ENCODE data around the gene RNF8. TPM values are rescaled to one million over a fixed set of nuclear protein-coding genes. Genes with fewer than 3 reads are reported as not detected.

The RNF8 gene
- total RNA-seq, 1 donor from 2014 or later = 17.6 TPM

DNA sequence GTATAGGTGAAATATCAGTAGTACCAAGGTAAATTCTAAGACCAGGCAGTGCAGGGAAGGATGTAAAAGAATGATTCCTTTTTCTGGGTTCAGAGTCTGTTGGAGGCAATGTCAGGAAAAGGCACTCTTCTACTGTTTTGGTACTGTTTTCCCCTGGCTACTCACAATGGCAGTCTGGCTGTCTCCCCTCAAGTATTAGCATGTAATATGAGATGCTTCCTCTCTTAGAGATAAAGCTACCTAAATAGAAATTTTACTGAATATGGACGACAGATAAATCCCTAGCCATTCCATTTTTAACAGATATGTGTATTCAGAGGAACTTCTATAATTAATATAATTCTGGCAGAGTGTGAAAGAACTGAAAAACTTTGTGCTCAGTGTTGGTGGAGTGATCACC lies 3.5 kb downstream of the RNF8 start:
- intact Hi-C loops (cut with DNase I) = no loop called here

DNA sequence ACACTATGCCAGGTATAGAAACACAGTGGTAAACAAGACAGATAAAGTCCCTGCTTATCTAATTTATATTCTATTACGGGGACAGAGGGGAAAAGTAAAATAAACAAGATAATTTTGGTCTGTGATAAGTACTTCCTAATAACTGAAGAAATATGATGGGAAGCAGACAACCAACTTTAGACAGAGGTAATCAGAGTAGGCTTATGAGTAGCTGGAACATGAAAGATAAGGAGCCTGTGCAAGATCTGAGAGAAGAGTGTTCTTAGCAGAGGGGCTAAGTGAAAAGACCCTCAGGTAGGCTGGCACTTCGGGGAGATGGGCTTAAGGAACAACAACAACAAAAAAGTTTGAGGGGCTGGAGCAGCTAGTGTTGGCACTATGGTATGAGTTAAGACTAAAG lies 4.1 kb downstream of the RNF8 start:
- Histone ChIP-seq H3K36me3 (peaks cover 20% of the 10 kb centered on the region), H3K27me3 (no peaks in the 10 kb centered on the region), H3K9me3 (no peaks in the 10 kb centered on the region), H3K4me3 (no peak overlapping the region), H3K27ac (no peak overlapping the region), H3K4me1 (peaks cover 9% of the 10 kb centered on the region)
- ATAC-seq (no peak), DNase-seq (no peak)
- no peak for TF ChIP-seq CTCF (IDR thresholded peaks at IDR 0.05)
- intact Hi-C loops (cut with DNase I) = no loop called here

More for the DNA sequence above, 3.5 kb downstream of the RNF8 start:
- ATAC-seq = no peak
- Histone ChIP-seq H3K27me3 (no peaks in the 10 kb centered on the region), H3K9me3 (no peaks in the 10 kb centered on the region), H3K4me3 (no peak overlapping the region), H3K4me1 (peaks cover 9% of the 10 kb centered on the region), H3K27ac (no peak overlapping the region), H3K36me3 (peaks cover 15% of the 10 kb centered on the region)
- DNase-seq = no peak
- no peak for TF ChIP-seq CTCF (IDR thresholded peaks at IDR 0.05)

GRCh38 chr6:37359039-37359438 lies 5.3 kb downstream of the RNF8 start:
- intact Hi-C loops (cut with DNase I) = no loop called here
- Histone ChIP-seq H3K36me3 (peaks cover 29% of the 10 kb centered on the region), H3K4me1 (peaks cover 5% of the 10 kb centered on the region), H3K27ac (no peak overlapping the region), H3K9me3 (no peaks in the 10 kb centered on the region), H3K27me3 (no peaks in the 10 kb centered on the region), H3K4me3 (no peak overlapping the region)
- ATAC-seq (no peak), DNase-seq (no peak)
- no peak for TF ChIP-seq CTCF (IDR thresholded peaks at IDR 0.05)

DNA sequence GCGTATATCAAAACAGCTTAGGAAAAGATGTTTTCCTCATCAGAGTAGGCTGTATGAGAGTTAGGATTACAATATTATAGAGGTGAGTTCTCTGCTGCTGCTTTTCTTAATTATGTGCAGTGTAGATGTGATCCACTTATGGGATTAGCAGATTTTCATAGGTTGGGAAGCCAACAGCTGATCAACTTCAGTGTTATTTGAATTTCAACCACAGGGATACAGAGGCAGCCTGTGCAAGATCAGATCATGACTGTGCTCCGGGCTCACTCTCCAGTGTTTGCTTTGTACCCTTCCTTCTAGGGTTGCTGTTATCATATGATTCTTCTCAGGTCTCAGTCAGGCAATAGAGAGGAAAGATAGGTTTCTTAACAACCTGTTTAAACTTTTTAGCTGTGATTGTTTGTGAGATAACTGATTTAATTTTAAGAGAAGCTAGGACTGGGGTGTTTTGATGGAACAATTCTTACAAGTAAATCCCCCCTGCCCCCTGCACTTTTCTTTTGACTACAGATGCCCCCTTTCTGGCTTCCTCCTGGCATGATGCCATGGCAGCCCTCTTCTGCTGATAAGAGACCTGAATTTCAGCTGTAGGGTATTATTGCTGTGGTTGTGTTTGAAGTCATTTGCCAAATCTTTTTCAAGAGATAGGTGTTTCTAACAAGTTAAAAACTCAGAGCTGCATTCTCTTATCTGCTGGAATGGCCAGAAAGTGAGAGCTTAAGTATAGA lies 8.5 kb downstream of the RNF8 start:
- Histone ChIP-seq H3K4me1 (no peaks in the 10 kb centered on the region), H3K27ac (no peak overlapping the region), H3K27me3 (no peaks in the 10 kb centered on the region), H3K4me3 (no peak overlapping the region), H3K36me3 (peaks cover 37% of the 10 kb centered on the region), H3K9me3 (no peaks in the 10 kb centered on the region)
- no peak for TF ChIP-seq CTCF (IDR thresholded peaks at IDR 0.05)
- ATAC-seq = no peak
- DNase-seq = no peak
- intact Hi-C loops (cut with DNase I) = no loop called here

DNA sequence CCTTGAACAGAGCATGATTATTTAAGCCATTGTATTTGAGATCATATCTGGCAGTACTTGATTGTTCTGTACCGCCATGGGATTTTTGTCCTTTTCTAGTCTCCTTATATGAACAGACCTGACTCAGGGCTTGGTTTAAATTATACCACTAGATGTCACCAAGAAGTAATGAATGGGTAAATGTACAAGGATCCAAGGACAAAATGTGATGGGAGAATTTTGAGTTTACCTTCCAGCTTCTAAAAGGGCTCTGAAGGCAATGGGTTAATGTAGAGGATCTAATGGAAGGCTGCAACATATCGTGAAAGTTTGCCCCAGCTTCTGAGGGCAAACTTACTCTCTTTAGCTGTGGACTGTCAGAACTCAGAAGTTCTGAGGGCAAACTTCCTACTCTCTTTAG lies 12.0 kb downstream of the RNF8 start:
- Histone ChIP-seq H3K4me3 (no peak overlapping the region), H3K9me3 (no peaks in the 10 kb centered on the region), H3K27ac (no peak overlapping the region), H3K27me3 (no peaks in the 10 kb centered on the region), H3K36me3 (peaks cover 59% of the 10 kb centered on the region), H3K4me1 (peaks cover 14% of the 10 kb centered on the region)
- TF ChIP-seq CTCF (IDR thresholded peaks at IDR 0.05) = peak; percentile 18
- no peak for DNase-seq
- intact Hi-C loops (cut with DNase I) = no loop called here
- ATAC-seq = no peak

DNA sequence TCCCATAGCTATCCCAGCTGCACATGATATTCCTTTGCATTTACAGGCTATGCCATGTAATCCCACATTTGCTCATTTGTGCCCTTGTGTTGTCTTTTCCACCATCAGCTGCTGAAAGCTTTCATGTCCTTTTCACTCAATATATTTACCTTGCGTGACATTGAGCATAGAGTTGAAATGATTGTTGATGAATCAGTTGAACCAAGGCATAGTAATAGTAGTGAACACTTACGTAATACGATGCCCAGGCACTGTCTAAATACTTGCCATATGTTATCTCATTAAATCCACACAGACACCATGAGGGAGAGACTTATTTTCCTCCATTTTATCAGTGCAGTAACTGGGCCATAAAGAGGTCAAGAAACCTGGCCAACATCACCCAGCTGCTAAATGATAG lies 13.1 kb downstream of the RNF8 start:
- DNase-seq = no peak
- H3K27me3 ChIP-seq = no peaks in the 10 kb centered on the region
- no peak overlapping the region for H3K4me3 ChIP-seq

More for the DNA sequence above, 13.1 kb downstream of the RNF8 start:
- H3K4me1 ChIP-seq = peaks cover 14% of the 10 kb centered on the region
- intact Hi-C loops (cut with DNase I) = no loop called here
- TF ChIP-seq CTCF (IDR thresholded peaks at IDR 0.05) = no peak
- ATAC-seq = no peak
- H3K27ac ChIP-seq = no peak overlapping the region
- no peaks in the 10 kb centered on the region for H3K9me3 ChIP-seq
- H3K36me3 ChIP-seq = peaks cover 58% of the 10 kb centered on the region

Measured in upper lobe of right lung (tissue), 1 donor.